Activated T-helper 2 cell treated with anti-CD3 and anti-CD28 coated beads, Interferon-gamma antibody, Interleukin-2, Interleukin-4, amounts not matched to agents 10 μg/mL and 5 μg/mL and 100 μg/mL, durations not matched to agents 14 hours and 24 hours and 36 hours (primary cell): ENCODE results near the gene B3GNT8. TPM values are rescaled to one million over a fixed set of nuclear protein-coding genes. Genes with fewer than 3 reads are reported as not detected.
"Not testable (repeated sequence)": the region's sequence is repeated elsewhere in the genome, so short reads cannot be mapped to it uniquely, and the experiment has no call there.

Experiments
- DNase-seq: peaks from one replicate; pipeline ENCODE4 v3.0.0; 2021; ENCODE audit warnings: low spot score
- H3K27ac Mint-ChIP-seq: one replicate; pipeline ENCODE4 v1.8.0; 2021; ENCODE audit warnings: mixed read lengths
- H3K27me3 Mint-ChIP-seq: one replicate; pipeline ENCODE4 v1.8.0; 2021; ENCODE audit warnings: low read depth, mixed read lengths
- H3K36me3 Mint-ChIP-seq: one replicate; pipeline ENCODE4 v1.8.0; 2021; ENCODE audit warnings: low read depth, mixed read lengths
- H3K4me1 Mint-ChIP-seq: one replicate; pipeline ENCODE4 v1.8.0; 2021; ENCODE audit warnings: low read depth, mixed read lengths
- H3K4me3 Mint-ChIP-seq: one replicate; pipeline ENCODE4 v1.8.0; 2021; ENCODE audit warnings: low read depth, mild to moderate bottlenecking, moderate library complexity, mixed read lengths
- H3K9me3 Mint-ChIP-seq: one replicate; pipeline ENCODE4 v1.8.0; 2021; ENCODE audit warnings: mixed read lengths
- intact Hi-C: fragments of 100-400 bp; cut with micrococcal nuclease; formaldehyde crosslinking; loops from one replicate; pipeline ENCODE4 v1.15.1; 2023
- total RNA-seq: library from RNA; stranded (reverse); gene quantifications from 2 replicates; pipeline ENCODE4 v1.2.3, GENCODE V29; 2022

Gene B3GNT8
- total RNA-seq, 1 donor from 2014 or later = 0.96 TPM

GRCh38 chr19:41445575-41445974 lies 18.4 kb upstream of the B3GNT8 start:
- no peak for DNase-seq
- Mint-ChIP-seq H3K36me3 (no peaks in the 10 kb centered on the region), H3K4me3 (no peak overlapping the region), H3K27ac (no peak overlapping the region), H3K9me3 (no peaks in the 10 kb centered on the region), H3K27me3 (peaks cover 3% of the 10 kb centered on the region), H3K4me1 (peaks cover 11% of the 10 kb centered on the region)
- intact Hi-C loops = no loop called here

- Mint-ChIP-seq H3K27ac (no peak overlapping the region), H3K9me3 (no peaks in the 10 kb centered on the region), H3K4me1 (peaks cover 8% of the 10 kb centered on the region), H3K4me3 (no peak overlapping the region), H3K27me3 (peaks cover 3% of the 10 kb centered on the region), H3K36me3 (no peaks in the 10 kb centered on the region)
- intact Hi-C loops = no loop called here
- no peak for DNase-seq
These were observed 16.8 kb upstream of the B3GNT8 start for GRCh38 chr19:41443813-41444455.

DNA sequence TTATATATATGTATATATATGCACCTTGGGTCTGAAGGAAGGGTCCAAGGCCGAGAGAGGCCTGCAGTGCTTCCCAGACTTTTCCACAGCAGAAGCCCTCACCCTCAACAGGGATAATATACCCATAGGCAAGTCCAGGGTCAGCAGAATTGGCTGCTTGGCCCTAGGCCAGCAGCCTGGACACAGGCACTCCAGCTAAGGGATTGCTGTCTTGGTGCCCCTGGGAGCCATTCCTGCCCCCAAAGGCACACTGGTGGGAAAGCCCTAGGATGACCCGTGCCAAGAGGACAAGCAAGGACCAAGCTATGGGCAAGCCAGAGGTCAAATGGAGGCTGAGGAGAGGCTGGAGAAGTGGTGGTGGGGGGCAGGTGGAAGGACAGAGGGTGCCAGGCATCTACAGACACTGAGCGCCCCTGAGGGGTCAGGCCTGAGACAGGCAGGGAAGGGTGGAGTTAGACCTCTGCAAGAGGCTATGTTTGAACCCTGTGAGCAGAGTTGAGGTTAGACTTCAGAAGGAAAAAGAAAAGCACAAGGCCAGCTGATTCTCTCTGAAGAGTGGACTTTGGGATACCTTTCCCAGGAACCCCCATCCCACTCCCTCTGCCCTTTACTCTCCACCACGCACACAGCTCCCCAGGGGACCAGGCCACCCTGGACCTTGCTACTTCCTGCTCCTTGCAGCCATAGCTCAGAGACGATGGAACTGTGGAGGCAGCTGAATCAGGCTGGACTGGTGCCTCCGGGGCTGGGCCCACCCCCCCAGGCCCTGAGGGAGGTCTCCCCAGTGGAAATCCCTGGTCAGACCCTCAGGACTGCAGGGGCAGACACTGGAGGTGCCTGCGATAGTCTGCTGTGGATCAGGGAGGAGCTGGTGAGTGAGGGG lies 15.5 kb upstream of the B3GNT8 start, which contains the start of gene ERICH4:
Gene ERICH4 (plus strand): TSS at position 684 of the 883 bp plus-strand sequence. CDS start 14 bp downstream, at position 698.
- H3K4me3 Mint-ChIP-seq = no peak within 1 kb of the TSS
- H3K36me3 Mint-ChIP-seq = peaks cover 6% of the 10 kb centered on the region
- no peak for DNase-seq
- peaks cover 3% of the 10 kb centered on the region for H3K27me3 Mint-ChIP-seq
- H3K27ac Mint-ChIP-seq = no peak within 1 kb of the TSS
- intact Hi-C loops = no loop called here
- H3K9me3 Mint-ChIP-seq = no peaks in the 10 kb centered on the region
- H3K4me1 Mint-ChIP-seq = peaks cover 12% of the 10 kb centered on the region

DNA sequence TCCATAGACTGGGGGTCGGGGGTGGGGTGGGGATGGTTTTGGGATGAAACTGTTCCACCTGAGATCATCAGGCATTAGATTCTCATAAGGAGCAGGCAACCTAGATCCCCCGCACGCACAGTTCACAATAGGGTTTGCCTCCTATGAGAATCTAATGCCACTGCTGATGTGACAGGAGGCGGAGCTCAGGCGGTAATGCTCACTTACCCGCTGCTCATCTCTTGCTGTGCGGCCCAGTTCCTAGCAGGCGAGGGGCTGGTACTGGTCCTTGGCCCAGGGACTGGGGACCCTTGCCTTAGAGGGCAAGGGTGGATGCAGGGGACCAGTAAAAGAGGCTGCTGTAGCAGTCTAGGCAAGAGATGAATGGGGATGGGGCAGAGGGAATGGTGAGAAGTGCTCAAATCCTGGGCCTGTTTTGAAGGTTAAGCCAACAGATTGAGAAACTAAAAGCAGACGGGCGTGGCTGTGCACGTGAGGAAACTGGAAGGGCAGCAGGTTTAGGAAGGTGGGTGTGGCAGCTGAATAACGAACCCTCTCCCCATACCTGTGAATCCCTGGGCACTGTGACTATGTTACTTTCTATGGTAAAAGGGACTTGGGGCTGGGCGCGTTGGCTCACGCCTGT lies 14.3 kb upstream of the B3GNT8 start:
- Mint-ChIP-seq H3K9me3 (no peaks in the 10 kb centered on the region), H3K27ac (no peak overlapping the region), H3K4me3 (no peak overlapping the region), H3K4me1 (peaks cover 10% of the 10 kb centered on the region), H3K36me3 (peaks cover 13% of the 10 kb centered on the region), H3K27me3 (no peaks in the 10 kb centered on the region)
- no peak for DNase-seq
- intact Hi-C loops = no loop called here

DNA sequence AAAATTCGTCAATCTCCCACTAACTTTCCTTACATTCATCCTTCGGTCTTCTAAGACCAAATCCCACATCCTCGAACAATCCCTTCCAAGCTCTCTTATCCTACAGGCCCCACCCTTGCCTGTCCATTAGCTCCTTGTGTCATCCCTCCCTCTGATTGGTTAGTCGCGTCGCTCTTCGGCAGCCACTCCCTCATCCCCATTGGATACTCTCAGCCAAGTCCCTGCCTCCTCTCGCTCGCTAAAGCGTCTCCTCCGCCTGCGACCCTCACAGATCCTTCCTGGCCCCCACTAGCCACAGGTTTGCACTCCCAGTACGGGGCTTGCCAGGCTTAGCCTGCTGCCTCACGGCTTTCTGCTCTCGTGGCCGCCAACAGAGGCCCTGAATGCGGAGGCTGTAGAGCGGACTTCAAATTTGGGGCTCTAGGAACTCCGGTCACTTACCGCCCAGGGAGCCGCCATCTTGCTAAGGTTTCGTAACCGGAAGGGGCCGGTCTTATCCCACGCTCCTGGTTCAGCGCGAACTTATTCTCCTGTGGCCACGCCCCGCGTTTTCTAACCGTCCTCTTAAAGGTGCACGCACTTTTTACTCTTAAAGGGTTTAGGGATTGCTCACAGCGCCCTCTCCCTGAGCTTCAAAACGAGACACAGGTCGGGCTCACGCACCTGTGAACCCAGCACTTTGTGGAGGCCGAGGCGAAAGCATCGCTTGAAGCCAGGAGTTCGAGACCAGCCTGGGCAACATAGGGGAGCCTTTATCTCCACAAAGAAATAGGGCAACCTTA lies 12.5 kb upstream of the B3GNT8 start, which contains the start of gene DMAC2:
Gene DMAC2 (minus strand): TSS at position 472 of the 782 bp plus-strand sequence. CDS start 13 bp downstream, at position 459.
- H3K4me1 Mint-ChIP-seq = peaks cover 10% of the 10 kb centered on the region
- H3K27ac Mint-ChIP-seq = no peak within 1 kb of the TSS
- intact Hi-C loops = loop anchor here (1.0 kb wide), 1 partner anchor 42 kb away; the partner anchor contains the start of genes BCKDHA and EXOSC5
- H3K27me3 Mint-ChIP-seq = no peaks in the 10 kb centered on the region
- H3K9me3 Mint-ChIP-seq = no peaks in the 10 kb centered on the region
- H3K36me3 Mint-ChIP-seq = peaks cover 15% of the 10 kb centered on the region
- no peak within 1 kb of the TSS for H3K4me3 Mint-ChIP-seq
- peak; percentile 95 for DNase-seq

- Mint-ChIP-seq H3K27ac (peak overlapping the region; percentile 18), H3K9me3 (no peaks in the 10 kb centered on the region), H3K27me3 (no peaks in the 10 kb centered on the region), H3K36me3 (peaks cover 19% of the 10 kb centered on the region), H3K4me3 (peak overlapping the region; percentile 38), H3K4me1 (peaks cover 13% of the 10 kb centered on the region)
- DNase-seq = no peak
- intact Hi-C loops = no loop called here
These were observed 10.9 kb upstream of the B3GNT8 start for GRCh38 chr19:41437944-41438574.

GRCh38 chr19:41436674-41436951 lies 9.4 kb upstream of the B3GNT8 start:
- intact Hi-C loops = no loop called here
- Mint-ChIP-seq H3K4me3 (no peak overlapping the region), H3K27me3 (no peaks in the 10 kb centered on the region), H3K4me1 (peaks cover 14% of the 10 kb centered on the region), H3K27ac (no peak overlapping the region), H3K36me3 (peaks cover 34% of the 10 kb centered on the region), H3K9me3 (no peaks in the 10 kb centered on the region)
- DNase-seq = no peak

- no peaks in the 10 kb centered on the region for H3K27me3 Mint-ChIP-seq
- peaks cover 16% of the 10 kb centered on the region for H3K4me1 Mint-ChIP-seq
- peaks cover 39% of the 10 kb centered on the region for H3K36me3 Mint-ChIP-seq
- no peak overlapping the region for H3K4me3 Mint-ChIP-seq
- H3K9me3 Mint-ChIP-seq = no peaks in the 10 kb centered on the region
- DNase-seq = no peak
- intact Hi-C loops = no loop called here
- no peak overlapping the region for H3K27ac Mint-ChIP-seq
These were observed 8.9 kb upstream of the B3GNT8 start for GRCh38 chr19:41435936-41436673.

DNA sequence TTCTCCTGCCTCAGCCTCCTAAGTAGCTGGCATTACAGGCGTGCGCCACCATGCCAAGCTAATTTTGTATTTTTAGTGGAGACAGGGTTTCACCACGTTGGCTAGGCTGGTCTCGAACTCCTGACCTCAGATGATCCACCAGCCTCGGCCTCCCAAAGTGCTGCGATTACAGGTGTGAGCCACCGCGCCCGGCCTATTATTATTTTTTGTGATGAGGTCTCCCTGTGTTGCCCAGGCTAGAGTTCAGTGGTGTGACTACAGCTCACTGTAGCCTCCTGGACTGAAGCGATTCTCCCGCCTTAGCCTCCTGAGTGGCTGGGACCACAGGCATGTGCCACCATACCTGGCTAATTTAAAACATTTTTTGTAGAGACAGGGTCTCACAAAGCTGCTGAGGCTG lies 8.2 kb upstream of the B3GNT8 start:
- H3K9me3 Mint-ChIP-seq, H3K4me3 Mint-ChIP-seq, DNase-seq, H3K27me3 Mint-ChIP-seq, intact Hi-C loops, H3K27ac Mint-ChIP-seq: not testable (repeated sequence)
- Mint-ChIP-seq H3K36me3 (peaks cover 42% of the 10 kb centered on the region), H3K4me1 (peaks cover 14% of the 10 kb centered on the region)

- no peak for DNase-seq
- intact Hi-C loops = no loop called here
- Mint-ChIP-seq H3K27ac (peak overlapping the region; percentile 4), H3K9me3 (no peaks in the 10 kb centered on the region), H3K36me3 (peaks cover 43% of the 10 kb centered on the region), H3K4me1 (peaks cover 11% of the 10 kb centered on the region), H3K27me3 (no peaks in the 10 kb centered on the region), H3K4me3 (no peak overlapping the region)
These were observed 7.3 kb upstream of the B3GNT8 start for GRCh38 chr19:41434450-41434849.

- Mint-ChIP-seq H3K27me3 (no peaks in the 10 kb centered on the region), H3K27ac (no peak overlapping the region), H3K9me3 (no peaks in the 10 kb centered on the region), H3K4me1 (peaks cover 14% of the 10 kb centered on the region), H3K4me3 (no peak overlapping the region), H3K36me3 (peaks cover 43% of the 10 kb centered on the region)
- intact Hi-C loops = no loop called here
- no peak for DNase-seq
These were observed 6.0 kb upstream of the B3GNT8 start for GRCh38 chr19:41433171-41433570.
